ENCODE data around the gene WNT6.

Gene WNT6

DNA sequence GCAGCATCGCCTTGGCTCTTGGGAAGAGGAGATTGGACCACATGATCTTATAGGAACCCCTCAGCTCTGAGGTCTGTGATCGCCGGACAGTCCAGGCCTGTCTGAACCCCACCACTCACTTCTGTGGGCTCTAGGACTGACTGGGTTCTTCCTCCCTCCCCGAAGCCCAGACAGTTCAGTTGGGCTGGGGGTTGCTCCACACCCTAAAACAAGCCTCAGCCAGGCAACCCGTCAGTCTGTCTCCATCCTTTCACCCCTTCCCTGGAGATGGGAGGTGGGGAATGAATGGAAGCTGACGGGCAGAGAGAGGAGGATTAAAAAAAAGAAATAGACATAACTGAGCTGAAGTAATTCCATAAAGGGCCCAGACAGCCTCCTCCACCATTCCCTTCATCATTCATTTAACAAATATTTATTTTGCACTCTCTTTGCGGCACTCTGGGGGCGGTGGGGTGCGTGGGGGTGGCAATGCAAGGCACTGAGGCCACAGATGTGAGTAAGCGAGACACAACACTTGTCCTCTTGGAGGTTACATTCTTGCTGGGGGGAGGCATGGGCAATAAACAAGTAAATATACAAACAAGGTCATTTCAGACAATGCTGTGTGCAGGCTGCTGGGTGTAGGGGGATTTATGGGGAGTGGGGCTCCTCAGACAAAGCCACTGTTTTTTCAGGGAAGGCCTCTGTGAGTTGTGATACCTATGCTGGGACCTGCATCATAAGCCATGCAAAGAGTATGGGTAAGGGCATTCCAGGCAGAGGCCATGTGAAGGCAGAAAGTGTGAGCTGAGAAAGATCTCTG, 33.9 kb downstream of the WNT6 start:
- DNase-seq (ENCODE audit: low spot score) = no peak

DNA sequence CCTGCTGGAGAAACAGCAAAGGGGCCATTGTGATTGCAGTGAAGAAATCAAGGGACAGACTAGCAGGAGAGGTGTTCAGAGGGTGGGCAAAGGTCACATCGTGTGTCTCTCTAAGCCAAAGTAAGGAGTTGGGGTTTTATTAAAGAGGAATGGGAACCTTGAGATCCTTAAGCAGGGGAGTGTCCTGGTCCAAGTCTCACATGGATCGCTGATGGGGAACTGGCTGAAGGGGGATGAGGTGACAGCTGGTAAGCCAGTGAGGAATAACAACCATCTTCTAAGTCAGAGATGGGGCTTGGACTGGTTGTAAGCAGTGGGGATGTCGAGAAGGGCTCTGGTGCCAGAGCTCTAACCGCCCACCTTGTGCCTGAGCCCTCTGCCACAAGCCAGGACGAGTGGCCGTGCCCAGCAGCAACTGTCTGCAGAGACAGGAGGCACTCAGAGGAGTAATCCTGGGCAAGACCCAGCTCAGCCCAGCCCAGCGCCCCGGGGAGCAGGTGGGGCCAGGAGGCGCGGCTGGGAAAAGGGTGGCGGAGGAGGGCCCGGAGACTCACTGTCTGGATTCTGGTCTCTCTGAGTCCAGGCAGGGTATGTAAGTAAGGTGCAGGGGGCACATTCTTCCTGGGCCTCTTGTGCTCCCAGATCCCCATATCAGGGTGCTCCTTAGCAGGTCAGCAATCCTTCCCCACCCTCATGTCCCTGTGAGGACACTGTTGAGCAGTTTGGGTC, 34.7 kb downstream of the WNT6 start:
- no peak for DNase-seq (ENCODE audit: low spot score)

DNA sequence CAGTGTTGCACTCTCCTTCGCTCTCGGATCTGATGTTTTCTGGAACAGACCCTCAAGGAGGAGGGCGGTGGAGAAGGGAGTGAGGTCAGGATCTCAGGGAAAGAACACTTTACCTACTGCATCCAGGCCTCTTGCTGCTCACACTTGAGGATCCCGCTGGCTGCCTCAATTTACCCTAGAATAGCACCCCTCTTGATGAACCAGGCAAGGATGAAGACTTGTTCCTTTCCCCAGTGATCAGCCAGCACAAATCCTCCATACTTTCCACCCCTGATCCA, 35.2 kb downstream of the WNT6 start:
- no peak for DNase-seq (ENCODE audit: low spot score)

DNA sequence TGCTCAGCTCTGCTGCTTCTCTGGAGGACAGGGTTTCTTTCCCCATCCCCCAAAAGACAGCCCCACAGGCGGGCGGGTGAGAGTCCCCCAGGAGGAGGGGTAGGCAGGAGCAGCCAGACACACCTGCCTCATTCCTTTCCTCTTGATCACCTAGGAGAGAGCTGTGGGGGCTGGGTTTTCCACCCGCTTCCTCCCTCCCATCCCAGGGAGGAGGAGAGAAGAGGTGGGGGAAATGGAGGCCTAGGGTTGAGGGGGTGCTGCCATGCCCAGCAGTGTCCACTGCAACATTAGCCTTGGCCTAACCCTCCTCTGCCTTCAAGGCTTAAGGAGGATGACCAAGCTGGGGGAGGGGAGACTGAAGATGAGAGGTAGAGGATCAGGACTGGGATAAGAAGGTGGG, 35.7 kb downstream of the WNT6 start:
- DNase-seq (ENCODE audit: low spot score) = peak; percentile 84

DNA sequence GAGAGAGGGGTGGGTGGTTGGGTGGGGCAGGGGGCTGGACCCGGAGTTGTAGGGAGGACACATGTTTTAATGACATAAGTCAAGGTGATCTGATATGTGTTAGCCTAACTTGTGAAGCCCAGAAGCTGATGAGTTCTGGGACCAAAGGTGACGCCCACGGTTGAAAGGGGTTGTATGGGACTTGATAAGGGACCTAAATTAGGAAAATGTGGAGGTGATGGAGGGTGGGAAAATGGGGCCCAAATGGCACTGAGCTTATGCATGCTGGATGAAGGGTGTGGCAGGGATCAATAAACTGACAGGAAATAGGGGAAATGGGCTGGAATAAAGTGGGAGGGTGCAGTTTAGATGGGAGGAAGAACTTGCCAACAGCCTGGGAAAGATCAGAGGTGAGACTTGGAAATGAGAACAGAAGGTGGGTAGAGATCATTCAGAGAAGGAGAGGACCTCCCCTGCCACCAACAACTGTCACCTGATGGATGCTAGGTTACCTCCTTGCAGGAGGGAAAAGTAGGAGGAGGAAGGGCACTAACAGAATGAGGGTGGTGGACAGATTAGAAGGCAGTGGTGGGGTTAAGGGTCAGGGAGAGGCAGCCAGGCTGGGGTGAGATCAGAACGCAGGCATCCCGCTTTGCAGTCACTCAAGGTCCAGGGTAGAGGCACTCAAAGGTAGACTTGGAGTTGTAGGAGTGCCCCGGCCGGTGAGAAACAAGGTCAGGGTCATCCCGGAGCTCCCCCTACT, 36.3 kb downstream of the WNT6 start:
- DNase-seq (ENCODE audit: low spot score) = peak; percentile 89

DNA sequence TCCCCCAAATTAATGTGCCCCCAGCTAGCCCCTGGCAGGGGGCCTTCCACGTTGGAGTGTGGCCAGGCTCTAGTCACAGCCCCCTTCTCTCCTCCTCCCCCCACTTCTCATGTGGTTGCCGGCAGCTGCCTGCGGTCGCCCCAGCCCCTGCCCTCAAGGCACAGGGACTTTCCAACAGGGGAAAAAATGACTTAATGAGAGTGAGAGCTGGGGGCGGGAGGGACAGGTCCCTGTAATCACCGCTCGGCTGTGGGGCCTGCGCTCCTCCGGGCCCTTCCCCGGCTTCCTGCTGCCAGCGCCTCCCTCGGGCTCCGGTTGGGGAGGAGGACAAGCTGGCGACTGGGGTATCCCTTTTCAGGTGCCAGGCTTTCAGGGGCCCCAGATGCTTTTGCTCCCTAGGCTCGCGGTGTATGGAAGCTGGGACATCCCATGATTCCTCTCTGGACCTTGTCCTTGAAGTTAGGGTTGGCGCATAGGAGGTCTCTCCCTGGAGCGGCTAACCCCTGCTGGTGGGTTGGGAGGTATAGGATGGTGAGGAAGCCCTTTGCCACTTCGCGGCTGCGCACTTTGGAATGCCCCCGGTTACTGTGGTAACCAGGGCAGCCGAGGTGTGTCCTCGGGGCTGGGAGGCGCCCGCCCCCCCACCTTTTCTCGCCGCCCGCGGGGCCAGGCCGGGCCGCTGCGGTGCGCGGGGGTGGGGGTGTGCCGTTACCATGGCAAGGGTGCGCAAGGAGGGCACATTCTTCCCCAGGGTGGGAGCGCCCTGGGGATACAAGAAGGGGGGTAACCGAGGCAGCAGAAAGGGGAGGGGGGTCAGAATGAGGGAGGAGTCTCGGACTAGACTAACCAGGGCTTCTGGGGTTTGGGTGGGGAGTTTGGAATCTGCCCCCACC, 37.1 kb downstream of the WNT6 start:
- DNase-seq (ENCODE audit: low spot score) = peak; percentile 94

DNA sequence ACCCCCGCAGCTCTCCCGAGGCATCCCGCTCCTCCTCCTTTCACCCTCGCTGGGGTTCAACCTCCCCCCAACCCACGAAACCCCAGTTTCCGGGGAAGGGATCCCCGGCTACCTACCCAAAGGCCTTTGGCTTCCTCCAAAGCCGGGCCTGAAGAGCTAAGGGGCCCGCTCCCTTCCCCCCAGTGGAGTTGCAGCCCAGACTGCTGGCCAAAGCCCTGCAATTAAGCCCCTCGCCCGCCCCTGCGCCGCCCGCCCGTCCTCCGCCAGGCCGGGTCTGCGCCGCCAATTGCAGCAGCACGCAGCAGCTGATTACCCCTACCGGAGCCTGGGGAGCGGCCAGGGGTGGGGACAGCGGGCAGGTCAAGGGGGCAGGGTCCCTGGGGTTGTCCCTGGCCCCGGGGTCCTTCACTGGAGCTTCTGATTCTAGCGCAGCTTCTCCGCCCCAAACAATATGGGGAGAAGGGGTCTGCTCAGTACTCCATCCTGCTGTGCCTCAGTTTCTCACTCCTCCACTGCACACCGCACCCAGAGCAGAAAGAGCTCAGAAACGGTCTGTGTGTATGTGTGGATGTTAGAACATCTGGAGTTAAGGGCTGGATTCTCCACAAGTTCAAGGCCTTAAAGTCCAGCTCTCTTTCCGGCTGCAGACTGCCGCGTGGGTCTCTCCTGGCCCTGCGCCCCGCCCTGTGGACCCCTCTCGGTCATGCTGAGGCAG, 37.9 kb downstream of the WNT6 start:
- DNase-seq (ENCODE audit: low spot score) = no peak

DNA sequence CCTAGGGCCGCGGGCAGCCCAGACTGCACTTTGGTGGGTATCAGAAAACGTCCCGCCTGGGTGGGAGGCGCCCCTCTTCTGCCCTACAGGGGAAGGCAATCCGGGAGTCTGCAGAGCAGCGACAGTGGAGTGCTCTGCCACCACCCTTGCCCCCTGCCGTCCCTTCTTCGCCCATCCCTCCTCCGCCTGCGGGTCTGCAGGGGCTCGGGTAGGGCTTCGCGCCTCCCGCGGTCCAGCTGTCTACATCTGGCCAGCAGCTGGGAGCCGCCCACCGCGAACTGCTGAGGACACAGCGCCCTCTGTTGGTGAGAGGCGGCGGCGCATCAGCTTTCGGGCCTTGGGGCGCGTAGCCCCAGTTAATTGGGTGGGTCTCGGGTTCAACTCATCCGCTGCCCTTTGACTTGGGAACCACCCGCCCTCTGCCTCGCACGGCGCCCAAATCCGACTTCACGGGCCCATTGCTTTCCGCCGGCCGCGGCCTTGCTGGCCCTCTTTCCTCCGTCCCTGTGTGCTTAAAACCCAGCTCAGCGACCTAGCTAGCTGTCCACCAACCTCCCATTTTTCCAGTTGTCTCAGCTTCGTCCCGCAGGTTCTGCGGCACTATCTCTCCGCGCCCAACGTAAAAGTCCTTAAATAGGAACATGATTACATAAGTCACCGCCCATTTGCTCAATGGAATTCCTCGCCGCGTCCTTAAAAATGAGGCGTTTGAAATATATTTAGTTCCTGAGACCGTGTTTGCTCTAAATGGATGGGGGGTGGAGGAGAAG, 38.7 kb downstream of the WNT6 start:
- peak; percentile 49 for DNase-seq (ENCODE audit: low spot score)

DNA sequence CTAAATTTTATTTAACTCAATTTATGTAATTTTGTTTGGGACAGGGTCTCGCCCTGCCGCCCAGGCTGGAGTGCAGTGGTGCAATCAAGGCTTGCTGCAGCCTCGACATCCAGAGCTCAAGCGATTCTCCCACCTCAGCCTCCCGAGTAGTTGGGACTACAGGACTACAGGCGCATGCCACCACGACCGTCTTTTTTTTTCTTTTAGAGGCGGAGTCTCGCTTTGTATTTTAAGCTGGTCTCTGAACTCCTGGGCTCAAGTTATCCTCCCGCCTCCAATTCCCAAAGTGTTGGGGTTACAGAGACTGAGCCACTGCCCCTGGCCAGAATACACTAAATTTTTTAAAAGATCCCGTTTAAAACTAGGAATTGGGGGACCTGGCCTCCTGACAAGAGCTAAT, 39.5 kb downstream of the WNT6 start:
- DNase-seq (ENCODE audit: low spot score) = no peak

DNA sequence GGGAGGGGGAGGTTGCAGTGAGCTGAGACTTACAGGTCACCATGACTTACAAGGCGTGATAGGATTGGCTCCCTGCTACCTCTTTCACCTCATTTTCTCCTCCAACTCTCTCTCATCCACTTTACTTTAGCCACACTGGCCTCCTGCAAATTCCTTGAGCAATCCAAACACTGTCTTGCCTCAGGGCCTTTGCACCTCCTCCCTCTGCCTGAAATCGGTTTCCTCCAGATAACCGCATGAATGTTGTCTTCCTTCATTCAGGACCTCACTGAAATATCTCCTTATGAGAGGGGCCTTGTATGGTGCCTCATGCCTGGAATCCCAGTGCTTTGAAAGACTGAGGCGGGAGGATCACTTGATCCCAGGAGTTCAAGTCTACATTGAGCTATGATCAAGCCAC, 42.8 kb downstream of the WNT6 start:
- DNase-seq (ENCODE audit: low spot score) = no peak

DNA sequence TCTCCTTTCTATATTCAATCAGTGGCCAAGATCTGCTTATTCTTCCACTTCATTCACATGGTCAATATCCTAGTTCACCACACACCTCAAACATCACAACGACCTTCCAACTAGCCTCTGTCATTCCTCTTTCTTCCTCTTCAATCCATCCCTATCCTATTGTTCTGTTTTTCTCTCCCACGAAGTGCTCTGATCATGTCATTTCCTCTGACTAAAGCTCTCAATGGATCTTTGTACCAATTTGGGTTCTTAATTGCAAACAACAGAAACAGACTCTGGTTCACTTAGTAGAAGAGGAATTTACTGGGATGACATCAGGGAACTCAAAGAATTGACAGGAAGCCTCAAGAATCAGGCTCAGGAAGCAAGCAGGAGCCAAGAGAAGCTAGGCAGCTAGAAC, 44.6 kb downstream of the WNT6 start:
- DNase-seq (ENCODE audit: low spot score) = peak; percentile 57

DNA sequence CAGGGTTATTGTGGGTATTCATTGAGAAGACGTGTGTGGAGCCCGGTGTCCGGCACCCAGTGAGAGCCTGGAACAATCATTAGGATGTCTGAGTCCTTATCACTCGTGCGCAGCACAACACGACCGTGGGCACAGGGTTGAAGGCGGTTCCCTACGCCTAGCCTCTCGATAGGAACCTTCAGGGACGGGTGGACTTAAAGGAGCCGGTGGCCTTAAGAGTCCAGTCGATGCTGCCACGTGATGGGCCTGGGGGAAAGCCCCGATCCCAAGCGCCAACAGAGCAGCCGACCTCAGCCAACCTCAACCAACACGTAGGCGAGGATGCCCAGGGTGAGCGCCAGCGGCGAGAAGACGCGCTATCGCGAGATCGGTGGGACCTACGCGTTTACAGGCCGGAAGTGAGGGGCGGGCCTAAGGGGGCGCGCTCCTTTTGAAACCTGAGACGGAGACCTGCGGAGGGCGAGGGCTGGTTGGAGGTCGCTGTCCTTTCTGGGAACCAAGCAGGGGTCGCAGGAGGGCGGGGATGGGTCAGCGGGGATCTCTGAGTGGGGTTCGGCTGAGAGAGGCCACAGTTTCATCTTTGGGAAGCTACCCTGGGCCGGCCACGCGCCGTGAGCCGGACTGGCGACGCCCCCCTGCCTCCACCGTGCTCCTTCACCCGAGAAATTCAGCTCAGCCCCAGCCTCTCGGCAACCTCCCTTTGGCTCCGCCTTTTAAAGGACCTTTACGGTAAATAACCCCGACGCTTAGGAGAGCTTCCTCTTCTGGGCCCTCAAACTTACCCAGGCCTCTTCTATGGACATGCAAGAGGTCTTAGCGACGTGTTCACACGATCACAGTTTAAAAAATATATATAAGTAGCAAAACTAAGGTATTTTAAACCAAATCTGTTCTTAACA, 49.4 kb downstream of the WNT6 start:
- DNase-seq (ENCODE audit: low spot score) = peak; percentile 94

DNA sequence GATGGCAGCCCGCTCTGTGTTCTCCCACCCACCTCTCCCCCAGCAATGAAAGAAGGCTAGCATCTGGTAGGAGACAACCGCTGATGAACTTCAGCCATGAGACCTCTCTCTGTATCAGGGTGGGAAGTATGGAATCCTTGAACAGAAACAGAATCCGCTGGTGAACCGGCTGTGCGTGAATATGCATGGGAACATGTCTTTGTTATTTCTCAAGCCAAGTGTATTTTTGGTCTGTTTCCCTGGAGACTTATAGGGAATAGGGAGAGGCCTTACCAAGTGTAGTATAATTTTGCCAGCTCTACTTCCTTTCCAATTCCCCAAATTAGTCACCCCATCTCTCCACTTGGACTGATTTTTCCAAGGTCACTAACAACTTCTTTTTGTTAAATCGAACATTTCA, 51.1 kb downstream of the WNT6 start:
- no peak for DNase-seq (ENCODE audit: low spot score)

DNA sequence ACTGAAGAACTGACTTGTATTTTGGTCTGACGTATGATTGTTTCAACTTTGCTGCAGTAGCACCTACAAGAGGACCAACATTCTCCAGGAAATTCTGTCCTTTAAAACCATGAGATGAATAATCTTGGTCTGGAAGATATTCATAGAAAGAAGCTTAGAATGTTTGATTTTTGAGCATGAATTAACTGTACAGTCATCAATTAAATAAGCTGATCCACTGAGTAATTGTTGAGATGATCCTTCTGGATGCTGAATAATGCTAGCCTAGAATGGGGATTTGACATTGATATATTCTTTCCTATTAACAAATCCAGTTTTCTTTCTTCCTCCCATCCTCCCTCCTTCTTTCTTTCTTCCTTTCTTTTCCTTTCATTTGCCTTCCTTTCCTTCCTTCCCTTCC, 60.9 kb downstream of the WNT6 start:
- no peak for DNase-seq (ENCODE audit: low spot score)
